Astrocyte (in vitro differentiated cells and primary cell): ENCODE results near the gene TRPM2. TPM values are rescaled to one million over a fixed set of nuclear protein-coding genes. Genes with fewer than 3 reads are reported as not detected.
A peak's percentile ranks its signal among the peaks of the same experiment; 100 is the strongest.

Experiments used
- DNase-seq: peaks from one replicate; pipeline ENCODE4 v3.0.0-alpha.2; 2010; ENCODE audit warnings: low read depth
- FAIRE-seq: peaks from 2 replicates; lab custom pipeline; 2011; peaks lifted over from hg19 to GRCh38; lab: Jason Lieb, UNC
- H2AFZ ChIP-seq: 2 replicates; pipeline ENCODE4 v1.6.0; 2012; ENCODE audit warnings: low read depth, low read length, inconsistent platforms
- H3K27ac ChIP-seq: 2 replicates; pipeline ENCODE4 v1.5.1; 2011; ENCODE audit warnings: low read depth, low read length, inconsistent platforms
- H3K27me3 ChIP-seq: 2 replicates; pipeline ENCODE4 v1.6.0; 2011; ENCODE audit warnings: low read length, inconsistent platforms; ENCODE audit not compliant: insufficient read depth
- H3K36me3 ChIP-seq: 2 replicates; pipeline ENCODE4 v1.5.1; 2011; ENCODE audit warnings: low read length, inconsistent platforms; ENCODE audit not compliant: insufficient read depth
- H3K4me1 ChIP-seq: 2 replicates; pipeline ENCODE4 v1.5.1; 2011; ENCODE audit warnings: low read length, inconsistent platforms; ENCODE audit not compliant: insufficient read depth
- H3K4me2 ChIP-seq: 2 replicates; pipeline ENCODE4 v1.6.0; 2012; ENCODE audit warnings: low read length, inconsistent platforms
- H3K4me3 ChIP-seq: 2 replicates; pipeline ENCODE4 v1.5.1; 2011; ENCODE audit warnings: low read depth, mild to moderate bottlenecking, low read length, inconsistent platforms; ENCODE audit not compliant: insufficient read depth
- H3K79me2 ChIP-seq: 2 replicates; pipeline ENCODE4 v1.6.0; 2012; ENCODE audit warnings: mild to moderate bottlenecking, low read length, inconsistent platforms; ENCODE audit not compliant: insufficient read depth
- H3K9ac ChIP-seq: 2 replicates; pipeline ENCODE4 v1.6.0; 2012; ENCODE audit warnings: mild to moderate bottlenecking, low read length, inconsistent platforms
- H3K9me3 ChIP-seq: 2 replicates; pipeline ENCODE4 v1.5.1; 2012; ENCODE audit warnings: low read depth, mild to moderate bottlenecking, low read length, inconsistent platforms; ENCODE audit not compliant: insufficient read depth
- H4K20me1 ChIP-seq: 2 replicates; pipeline ENCODE4 v1.6.0; 2012; ENCODE audit warnings: low read length, inconsistent platforms; ENCODE audit not compliant: insufficient read depth
- H3K27ac Mint-ChIP-seq: one replicate; pipeline ENCODE4 v1.8.0; 2021; ENCODE audit warnings: mild to moderate bottlenecking, mixed read lengths; ENCODE audit not compliant: unreplicated experiment
- H3K27me3 Mint-ChIP-seq: one replicate; pipeline ENCODE4 v1.8.0; 2021; ENCODE audit warnings: low read depth, mixed read lengths; ENCODE audit not compliant: unreplicated experiment
- H3K36me3 Mint-ChIP-seq: one replicate; pipeline ENCODE4 v1.8.0; 2021; ENCODE audit warnings: low read depth, mixed read lengths; ENCODE audit not compliant: unreplicated experiment
- H3K4me1 Mint-ChIP-seq: one replicate; pipeline ENCODE4 v1.8.0; 2021; ENCODE audit warnings: low read depth, mixed read lengths; ENCODE audit not compliant: unreplicated experiment
- H3K4me3 Mint-ChIP-seq: one replicate; pipeline ENCODE4 v1.8.0; 2021; ENCODE audit warnings: mild to moderate bottlenecking, moderate library complexity, mixed read lengths; ENCODE audit not compliant: unreplicated experiment
- H3K9me3 Mint-ChIP-seq: one replicate; pipeline ENCODE4 v1.8.0; 2021; ENCODE audit warnings: mild to moderate bottlenecking, mixed read lengths; ENCODE audit not compliant: unreplicated experiment
- EZH2 ChIP-seq: IDR thresholded peaks from 2 replicates; pipeline ENCODE4 v1.6.1; 2012; ENCODE audit warnings: mild to moderate bottlenecking, low read length, inconsistent platforms; ENCODE audit not compliant: insufficient read depth
- total RNA-seq: library from RNA; stranded (reverse); gene quantifications from 2 replicates; pipeline ENCODE4 v1.2.1, GENCODE V29; 2021
- TF ChIP-seq, protein P1 (sequence below): IDR thresholded peaks from 2 replicates; pipeline ENCODE4 v1.5.1; 2011; ENCODE audit warnings: low read depth, mild to moderate bottlenecking, inconsistent platforms, low read length, moderate library complexity; ENCODE audit not compliant: insufficient read depth

TRPM2 gene
- total RNA-seq, 1 donor from 2014 or later: 0.79 TPM

DNA sequence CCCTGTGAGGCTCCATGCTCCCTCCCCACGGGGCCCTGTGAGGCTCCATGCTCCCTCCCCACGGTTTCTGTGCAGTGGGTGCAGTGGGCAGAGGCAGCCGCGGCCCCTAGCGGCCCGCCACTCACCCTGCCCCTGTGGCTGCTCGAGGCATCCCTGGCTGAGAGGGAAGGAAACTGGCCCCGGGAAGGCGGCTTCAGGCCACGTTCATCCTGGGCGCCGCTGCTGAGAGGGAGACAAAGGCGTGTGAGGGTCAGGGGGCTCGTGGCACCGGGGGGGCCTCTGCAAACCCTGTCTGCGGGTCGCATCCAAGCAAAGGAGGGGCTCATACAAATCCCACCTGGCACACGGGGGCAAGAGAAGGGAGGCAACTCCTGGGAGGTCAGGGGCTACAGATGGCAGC lies 22.7 kb upstream of the TRPM2 start:
- Mint-ChIP-seq H3K36me3 (peaks cover 2% of the 10 kb centered on the region), H3K9me3 (no peaks in the 10 kb centered on the region), H3K4me1 (peaks cover 4% of the 10 kb centered on the region), H3K27ac (no peak overlapping the region), H3K27me3 (peaks cover 2% of the 10 kb centered on the region), H3K4me3 (no peak overlapping the region)
- Histone ChIP-seq H3K36me3 (no peaks in the 10 kb centered on the region), H3K27ac (no peak overlapping the region), H3K4me2 (no peak overlapping the region), H3K9me3 (no peaks in the 10 kb centered on the region), H3K79me2 (no peaks in the 10 kb centered on the region), H3K9ac (no peak overlapping the region), H4K20me1 (peaks cover 4% of the 10 kb centered on the region), H3K4me1 (no peaks in the 10 kb centered on the region), H3K27me3 (no peaks in the 10 kb centered on the region), H2AFZ (no peak overlapping the region), H3K4me3 (no peak overlapping the region)
- DNase-seq (no peak), FAIRE-seq (no peak)
- TF ChIP-seq, protein P1, sequence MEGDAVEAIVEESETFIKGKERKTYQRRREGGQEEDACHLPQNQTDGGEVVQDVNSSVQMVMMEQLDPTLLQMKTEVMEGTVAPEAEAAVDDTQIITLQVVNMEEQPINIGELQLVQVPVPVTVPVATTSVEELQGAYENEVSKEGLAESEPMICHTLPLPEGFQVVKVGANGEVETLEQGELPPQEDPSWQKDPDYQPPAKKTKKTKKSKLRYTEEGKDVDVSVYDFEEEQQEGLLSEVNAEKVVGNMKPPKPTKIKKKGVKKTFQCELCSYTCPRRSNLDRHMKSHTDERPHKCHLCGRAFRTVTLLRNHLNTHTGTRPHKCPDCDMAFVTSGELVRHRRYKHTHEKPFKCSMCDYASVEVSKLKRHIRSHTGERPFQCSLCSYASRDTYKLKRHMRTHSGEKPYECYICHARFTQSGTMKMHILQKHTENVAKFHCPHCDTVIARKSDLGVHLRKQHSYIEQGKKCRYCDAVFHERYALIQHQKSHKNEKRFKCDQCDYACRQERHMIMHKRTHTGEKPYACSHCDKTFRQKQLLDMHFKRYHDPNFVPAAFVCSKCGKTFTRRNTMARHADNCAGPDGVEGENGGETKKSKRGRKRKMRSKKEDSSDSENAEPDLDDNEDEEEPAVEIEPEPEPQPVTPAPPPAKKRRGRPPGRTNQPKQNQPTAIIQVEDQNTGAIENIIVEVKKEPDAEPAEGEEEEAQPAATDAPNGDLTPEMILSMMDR: no peak
- TF ChIP-seq EZH2: no peak

DNA sequence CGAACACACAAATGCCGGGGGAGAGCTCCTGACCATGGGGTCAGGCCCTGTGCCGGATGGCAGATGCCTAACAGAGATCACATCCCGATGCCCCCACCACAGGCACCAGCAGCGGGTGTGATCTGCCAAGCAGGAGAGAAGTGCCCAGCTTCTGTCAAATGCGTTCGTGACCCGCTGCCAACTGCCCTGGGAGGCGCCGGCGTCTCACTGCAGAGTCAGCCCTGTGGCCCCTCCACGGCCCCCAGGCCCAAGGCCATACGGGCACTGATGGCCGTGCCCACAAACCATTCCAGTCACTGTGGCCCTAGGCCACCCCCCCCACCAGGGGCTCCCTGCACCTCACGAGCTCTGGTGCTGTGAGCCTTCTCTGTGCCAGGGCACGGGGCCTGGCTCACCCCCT lies 22.2 kb upstream of the TRPM2 start:
- no peak overlapping the region for H3K4me2 ChIP-seq
- no peak for TF ChIP-seq EZH2
- TF ChIP-seq, protein P1: no peak
- no peak overlapping the region for H2AFZ ChIP-seq
- Mint-ChIP-seq H3K27ac (no peak overlapping the region), H3K36me3 (peaks cover 2% of the 10 kb centered on the region), H3K9me3 (no peaks in the 10 kb centered on the region), H3K27me3 (peaks cover 2% of the 10 kb centered on the region), H3K4me1 (peaks cover 4% of the 10 kb centered on the region), H3K4me3 (no peak overlapping the region)
- FAIRE-seq (no peak), DNase-seq (no peak)
- no peaks in the 10 kb centered on the region for H3K27me3 ChIP-seq
- no peaks in the 10 kb centered on the region for H3K36me3 ChIP-seq
- H3K4me3 ChIP-seq: no peak overlapping the region
- no peak overlapping the region for H3K9ac ChIP-seq
- H3K4me1 ChIP-seq: no peaks in the 10 kb centered on the region
- peaks cover 4% of the 10 kb centered on the region for H4K20me1 ChIP-seq
- H3K79me2 ChIP-seq: no peaks in the 10 kb centered on the region
- H3K9me3 ChIP-seq: no peaks in the 10 kb centered on the region
- no peak overlapping the region for H3K27ac ChIP-seq

DNA sequence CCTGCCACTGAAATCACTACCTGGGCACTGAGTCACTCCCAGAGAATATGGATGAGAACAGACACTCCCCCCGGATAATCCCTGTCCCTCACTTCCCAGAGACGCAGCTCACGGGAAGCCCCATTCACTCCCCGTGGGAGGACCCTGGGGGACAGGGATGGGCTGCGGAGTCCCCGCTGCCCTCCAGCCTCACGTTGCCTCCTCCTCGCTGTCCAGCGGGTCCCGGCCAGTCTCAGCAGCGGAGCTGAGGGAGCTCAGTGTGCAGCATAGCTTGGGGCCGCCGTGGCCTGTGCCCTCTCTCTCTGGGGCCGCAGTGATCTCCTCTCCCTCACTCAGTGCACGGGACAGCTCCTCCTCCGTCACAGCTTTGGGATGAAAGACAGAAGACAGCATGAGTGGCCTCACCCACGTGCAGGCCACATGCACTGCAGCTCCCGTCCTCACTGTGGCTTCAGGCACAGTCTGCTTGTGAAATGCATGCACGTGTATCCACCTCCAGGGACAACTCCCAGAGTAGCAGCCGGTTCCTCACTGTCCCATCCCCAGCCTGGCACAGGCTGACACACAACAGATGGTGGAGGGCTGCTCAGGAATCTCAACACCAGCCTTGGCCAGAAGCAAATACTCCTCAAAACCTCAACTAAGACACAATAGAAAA lies 21.6 kb upstream of the TRPM2 start:
- no peak for DNase-seq
- no peak for FAIRE-seq
- H3K9ac ChIP-seq: no peak overlapping the region
- no peaks in the 10 kb centered on the region for H3K27me3 ChIP-seq
- no peaks in the 10 kb centered on the region for H3K9me3 ChIP-seq
- no peak overlapping the region for H3K4me3 ChIP-seq
- H3K4me2 ChIP-seq: no peak overlapping the region
- H4K20me1 ChIP-seq: peaks cover 4% of the 10 kb centered on the region
- no peaks in the 10 kb centered on the region for H3K79me2 ChIP-seq
- H3K4me1 Mint-ChIP-seq: peaks cover 4% of the 10 kb centered on the region
- H3K27ac ChIP-seq: no peak overlapping the region
- no peaks in the 10 kb centered on the region for H3K9me3 Mint-ChIP-seq
- TF ChIP-seq EZH2: no peak
- H3K27ac Mint-ChIP-seq: peak overlapping the region; percentile 80
- no peaks in the 10 kb centered on the region for H3K36me3 ChIP-seq
- peaks cover 2% of the 10 kb centered on the region for H3K27me3 Mint-ChIP-seq
- H3K36me3 Mint-ChIP-seq: peaks cover 2% of the 10 kb centered on the region
- no peak overlapping the region for H3K4me3 Mint-ChIP-seq
- H2AFZ ChIP-seq: no peak overlapping the region
- no peaks in the 10 kb centered on the region for H3K4me1 ChIP-seq
